HG03060 (cell line): Measurements from ENCODE around the gene DDX21.
A peak's percentile ranks its signal among the peaks of the same experiment; 100 is the strongest.
"Not testable (repeated sequence)": the region's sequence is repeated elsewhere in the genome, so short reads cannot be mapped to it uniquely, and the experiment has no call there.

Experiments
- ATAC-seq: cut with Tn5 transposase; IDR thresholded peaks from one replicate; pipeline ENCODE4 v1.9.1; 2021; ENCODE audit warnings: low read depth, moderate number of reproducible peaks; ENCODE audit not compliant: unreplicated experiment

Gene DDX21

GRCh38 chr10:68987611-68988010 is 31.6 kb downstream of the DDX21 start:
- no peak for ATAC-seq

DNA sequence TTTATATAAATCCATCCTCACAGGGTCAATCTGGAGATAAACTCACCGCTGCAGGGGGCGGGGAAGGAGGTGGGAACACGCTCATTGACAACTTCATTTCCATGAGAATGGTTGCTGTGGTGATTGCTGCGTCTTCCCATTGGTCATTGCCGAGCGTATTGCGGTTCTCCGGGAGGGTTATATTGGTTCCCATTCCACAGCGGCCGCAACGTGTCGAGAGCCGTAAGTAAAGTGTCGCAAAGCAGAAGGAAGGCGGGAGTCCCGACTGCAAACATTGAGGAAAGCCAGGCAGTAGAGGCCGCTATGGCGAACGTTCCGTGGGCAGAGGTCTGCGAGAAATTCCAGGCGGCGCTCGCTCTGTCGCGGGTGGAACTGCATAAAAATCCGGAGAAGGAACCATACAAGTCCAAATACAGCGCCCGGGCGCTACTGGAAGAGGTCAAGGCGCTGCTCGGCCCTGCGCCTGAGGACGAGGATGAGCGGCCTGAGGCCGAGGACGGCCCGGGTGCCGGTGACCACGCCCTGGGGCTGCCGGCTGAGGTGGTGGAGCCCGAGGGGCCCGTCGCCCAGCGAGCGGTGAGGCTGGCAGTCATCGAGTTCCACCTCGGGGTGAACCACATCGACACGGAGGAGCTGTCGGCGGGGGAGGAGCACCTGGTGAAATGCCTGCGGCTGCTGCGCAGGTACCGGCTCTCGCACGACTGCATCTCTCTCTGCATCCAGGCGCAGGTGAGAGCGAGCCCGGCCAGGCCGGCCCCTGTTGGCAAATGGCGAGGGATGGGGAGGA is 32.8 kb downstream of the DDX21 start, which contains the start of gene KIFBP:
Gene KIFBP (plus strand): TSS at position 274 of the 787 bp plus-strand sequence. CDS start 30 bp downstream, at position 304.
- peak; percentile 61 for ATAC-seq

DNA sequence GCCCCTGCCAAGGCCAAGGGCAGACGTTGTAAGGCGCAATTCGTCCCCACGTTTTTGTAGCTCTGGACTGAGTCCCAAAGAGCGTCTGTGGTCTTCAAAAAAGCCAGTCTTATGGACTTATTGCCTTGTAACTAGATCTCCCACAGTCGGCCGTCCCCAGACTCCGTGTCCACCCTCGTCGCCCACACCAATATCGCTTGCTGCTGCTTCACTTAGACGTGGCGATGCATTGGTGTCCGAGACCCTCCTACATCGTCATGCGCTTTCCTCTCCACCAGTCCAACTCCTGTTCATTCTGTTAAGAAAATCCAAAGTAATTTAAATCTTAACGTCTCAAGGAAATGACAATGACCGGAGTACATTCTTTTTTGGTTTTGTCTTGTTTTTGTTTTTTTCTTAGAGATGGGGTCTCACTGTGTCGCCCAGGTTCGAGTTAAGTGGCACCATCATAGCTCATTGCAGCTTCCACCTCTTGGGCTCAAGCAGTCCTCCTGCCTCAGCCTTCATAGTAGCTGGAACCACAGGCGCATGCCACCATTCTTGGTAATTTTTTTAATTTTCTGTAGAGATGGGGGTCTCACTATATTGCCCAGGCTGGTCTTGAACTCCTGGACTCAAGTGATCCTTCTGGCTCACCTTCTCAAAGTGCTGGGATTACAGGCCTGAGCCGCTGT is 33.5 kb downstream of the DDX21 start:
- no peak for ATAC-seq

DNA sequence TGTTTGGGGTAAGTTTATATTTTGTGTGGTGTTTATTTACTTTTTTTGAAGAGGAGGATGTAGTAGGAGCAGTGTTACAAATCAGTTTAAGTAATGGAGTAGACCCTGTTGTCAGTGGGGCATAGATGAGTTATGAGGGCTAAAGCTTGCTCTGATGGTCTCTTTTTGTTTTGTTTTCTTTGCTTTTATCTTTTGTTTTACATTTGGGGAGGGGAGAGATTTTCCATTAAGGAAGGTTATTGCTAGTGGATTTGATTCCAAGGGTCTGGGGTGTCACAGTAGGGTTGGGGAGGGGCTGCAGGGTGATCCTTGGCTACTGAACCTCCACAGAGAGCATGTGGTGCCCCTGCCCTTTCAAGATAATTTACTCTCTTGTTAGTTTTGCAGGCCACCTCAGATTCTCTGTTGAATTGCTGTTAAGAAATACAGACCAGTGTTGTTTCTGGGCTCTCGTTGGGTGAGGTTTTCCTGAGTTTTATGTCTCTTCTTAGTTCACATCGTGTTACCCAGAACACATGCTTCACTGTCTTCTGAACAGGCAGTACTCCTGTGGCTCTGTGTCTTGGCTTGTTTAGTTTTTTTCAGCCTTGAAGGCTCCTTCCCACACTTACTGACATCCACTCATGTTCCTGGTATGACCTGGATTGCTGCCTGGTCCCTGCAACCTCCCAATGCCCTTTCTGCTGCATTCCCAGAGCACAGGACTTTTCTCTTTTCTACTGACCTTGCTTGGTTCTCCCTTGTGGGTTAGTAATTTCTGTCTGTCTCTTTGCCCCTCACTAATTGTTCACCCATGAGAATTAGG is 36.9 kb downstream of the DDX21 start:
- no peak for ATAC-seq

DNA sequence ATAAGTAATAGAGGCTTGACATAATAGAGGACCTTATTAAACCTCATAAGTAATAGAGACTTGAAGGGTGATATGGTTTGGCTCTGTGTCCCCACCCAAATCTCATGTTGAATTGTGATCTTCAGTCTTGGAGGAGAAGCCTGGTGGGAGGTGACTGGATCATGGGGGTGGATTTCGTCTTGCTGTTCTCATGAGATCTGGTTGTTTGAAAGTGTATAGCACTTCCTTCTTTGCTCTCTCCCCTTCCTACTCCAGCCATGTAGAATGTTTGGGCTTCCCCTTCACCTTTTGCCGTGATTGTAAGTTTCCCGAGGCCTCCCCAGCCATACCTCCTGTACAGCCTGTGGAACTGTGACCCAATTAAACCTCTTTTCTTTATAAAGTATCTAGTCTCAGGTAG is 41.2 kb downstream of the DDX21 start:
- peak; percentile 6 for ATAC-seq

DNA sequence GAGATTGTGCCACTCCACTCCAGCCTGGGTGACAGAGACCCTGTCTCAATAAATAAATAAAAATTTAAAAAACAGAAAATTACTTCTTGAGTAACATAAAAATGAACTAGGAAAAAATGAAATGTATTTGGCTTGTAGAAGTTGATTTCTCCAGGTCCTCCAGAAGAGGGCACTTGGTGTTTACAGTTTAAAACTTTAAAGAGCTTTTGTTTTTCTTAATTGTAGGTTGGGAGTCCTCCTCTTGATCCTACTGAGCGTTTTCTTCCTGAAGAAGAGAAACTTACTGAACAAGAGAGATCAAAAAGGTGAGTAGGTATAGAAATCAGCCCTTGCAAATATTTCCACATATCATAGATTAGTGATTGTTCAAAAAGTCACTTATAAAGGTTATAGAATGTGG is 48.9 kb downstream of the DDX21 start:
- ATAC-seq = no peak

DNA sequence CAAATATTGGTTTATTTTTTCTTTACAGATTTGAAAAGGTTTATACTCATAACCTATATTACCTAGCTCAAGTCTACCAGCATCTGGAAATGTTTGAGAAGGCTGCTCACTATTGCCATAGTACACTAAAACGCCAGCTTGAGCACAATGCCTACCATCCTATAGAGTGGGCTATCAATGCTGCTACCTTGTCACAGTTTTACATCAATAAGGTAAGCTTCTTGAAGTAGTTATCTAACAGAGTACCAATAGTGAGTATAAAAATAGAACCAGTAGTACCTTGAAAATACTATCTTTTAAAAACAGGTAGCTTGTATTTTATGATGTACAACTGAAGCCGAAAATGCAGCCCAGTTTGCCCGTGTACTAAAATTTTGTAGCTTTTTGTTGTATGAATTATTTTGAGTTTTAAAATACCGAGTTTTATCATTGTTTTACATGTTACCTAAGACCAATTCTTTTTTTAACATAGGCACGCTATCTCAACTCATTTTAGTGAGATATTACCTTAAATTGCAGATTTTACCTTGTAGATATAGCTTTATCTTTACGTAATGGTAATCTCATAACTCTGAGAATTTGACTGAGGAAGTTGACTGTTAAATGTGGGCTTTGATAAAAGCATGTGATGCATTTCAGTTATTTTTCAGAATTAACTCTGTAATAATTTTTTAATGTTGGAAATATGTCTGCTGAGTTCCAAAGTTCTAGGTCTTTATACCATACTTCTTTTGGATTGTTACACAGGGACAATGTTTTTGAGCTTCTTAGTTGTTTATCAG is 49.9 kb downstream of the DDX21 start:
- ATAC-seq = no peak

GRCh38 chr10:69007260-69007659 is 51.3 kb downstream of the DDX21 start:
- ATAC-seq = no peak

DNA sequence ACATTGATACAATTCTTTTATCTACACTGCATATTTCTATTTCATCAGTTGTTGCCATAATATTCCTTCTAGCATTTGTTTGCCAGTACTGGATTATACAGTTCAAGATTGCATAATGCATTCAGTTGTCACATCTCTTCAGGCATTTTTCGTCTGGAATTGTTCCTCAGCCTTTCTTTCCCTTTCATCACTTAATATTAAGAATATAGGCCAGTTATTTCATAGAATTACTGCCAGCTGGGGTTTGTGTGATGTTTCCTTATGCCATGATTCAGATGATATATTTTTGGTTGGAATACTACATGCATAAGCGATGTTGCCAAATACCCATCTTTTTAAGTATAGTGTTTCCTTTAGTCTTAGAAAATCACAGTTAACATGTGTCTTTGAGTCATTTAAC is 53.4 kb downstream of the DDX21 start:
- ATAC-seq = no peak

DNA sequence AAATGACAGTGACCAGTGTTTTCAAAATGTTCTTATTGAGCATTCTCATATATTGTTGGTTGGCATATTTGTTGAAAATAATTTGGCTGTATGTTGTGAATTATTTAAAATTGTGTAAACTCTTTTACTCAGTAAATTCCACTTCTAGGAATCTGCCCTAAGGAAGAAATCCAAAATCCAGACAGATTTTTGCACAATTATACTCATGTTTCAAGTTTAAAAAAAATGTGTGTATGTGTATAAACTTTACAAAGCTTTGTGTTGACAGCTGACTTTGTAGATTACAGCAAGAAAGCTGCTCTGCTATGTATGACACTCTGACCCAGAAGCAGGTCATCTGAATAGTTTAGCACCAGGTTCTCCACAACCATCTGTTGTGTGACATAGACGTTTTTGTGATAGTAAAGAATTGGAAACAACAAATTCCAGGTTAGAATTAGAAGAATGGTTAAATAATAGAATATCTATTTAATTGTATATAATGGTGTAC is 54.2 kb downstream of the DDX21 start:
- ATAC-seq = no peak

- ATAC-seq = not testable (repeated sequence)
Measured at GRCh38 chr10:69012778-69013177, 56.8 kb downstream of the DDX21 start.

- ATAC-seq = no peak
Measured at GRCh38 chr10:69014171-69014570, 58.2 kb downstream of the DDX21 start.

- no peak for ATAC-seq
Measured at GRCh38 chr10:69018613-69019012, 62.6 kb downstream of the DDX21 start.

- no peak for ATAC-seq
Measured at GRCh38 chr10:69022611-69023010, 66.6 kb downstream of the DDX21 start.

GRCh38 chr10:69025370-69025896 is 69.5 kb downstream of the DDX21 start:
- ATAC-seq = no peak

DNA sequence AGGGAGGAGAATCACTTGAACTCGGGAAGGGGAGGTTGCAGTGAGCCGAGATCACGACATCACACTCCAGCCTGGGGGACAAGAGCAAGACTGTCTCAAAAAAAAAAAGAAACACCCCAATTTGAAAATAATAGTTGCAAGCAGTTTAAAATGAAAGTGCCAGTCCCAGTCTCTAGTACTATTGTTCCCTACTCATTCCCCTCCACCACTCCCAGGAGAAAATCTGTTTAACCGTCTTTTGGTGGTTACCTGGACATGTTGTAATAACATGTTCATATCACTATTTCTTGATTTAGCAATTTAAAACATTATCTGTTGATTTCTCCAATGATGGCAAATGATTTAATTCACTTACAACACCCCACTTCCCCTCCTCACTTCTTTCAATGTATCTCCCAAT is 77.3 kb downstream of the DDX21 start:
- ATAC-seq = no peak
